GM18498 (cell line): ENCODE measurements around the gene DHRS3.
"Not testable (repeated sequence)": the region's sequence is repeated elsewhere in the genome, so short reads cannot be mapped to it uniquely, and the experiment has no call there.

Source experiments
- ATAC-seq: cut with Tn5 transposase; IDR thresholded peaks from one replicate; pipeline ENCODE4 v1.9.1; 2021; ENCODE audit warnings: mild to moderate bottlenecking, moderate library complexity; ENCODE audit not compliant: unreplicated experiment

The DHRS3 gene

GRCh38 chr1:12540580-12541273, 77.3 kb downstream of the DHRS3 start:
- no peak for ATAC-seq

- no peak for ATAC-seq
Measured at GRCh38 chr1:12539705-12540579, 78.1 kb downstream of the DHRS3 start.

GRCh38 chr1:12539320-12539704, 78.7 kb downstream of the DHRS3 start:
- ATAC-seq, result no peak

DNA sequence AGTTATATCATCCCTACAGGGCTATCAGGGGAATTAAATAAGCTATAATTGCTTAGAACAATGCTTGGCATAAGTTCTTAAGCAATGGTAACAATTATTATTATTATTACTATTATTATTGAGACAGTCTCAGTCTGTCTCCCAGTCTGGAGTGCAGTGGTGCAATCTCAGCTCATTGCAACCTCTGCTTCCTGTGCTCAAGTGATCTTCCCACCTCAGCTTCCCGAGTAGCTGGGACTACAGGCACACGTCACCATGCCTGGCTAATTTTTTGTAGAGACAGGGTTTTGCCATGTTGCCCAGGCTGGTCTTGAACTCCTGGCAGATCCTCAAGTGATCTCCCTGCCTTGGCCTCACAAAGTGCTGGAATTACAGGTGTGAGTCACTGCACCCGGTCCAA, 79.5 kb downstream of the DHRS3 start:
- not testable (repeated sequence) for ATAC-seq

DNA sequence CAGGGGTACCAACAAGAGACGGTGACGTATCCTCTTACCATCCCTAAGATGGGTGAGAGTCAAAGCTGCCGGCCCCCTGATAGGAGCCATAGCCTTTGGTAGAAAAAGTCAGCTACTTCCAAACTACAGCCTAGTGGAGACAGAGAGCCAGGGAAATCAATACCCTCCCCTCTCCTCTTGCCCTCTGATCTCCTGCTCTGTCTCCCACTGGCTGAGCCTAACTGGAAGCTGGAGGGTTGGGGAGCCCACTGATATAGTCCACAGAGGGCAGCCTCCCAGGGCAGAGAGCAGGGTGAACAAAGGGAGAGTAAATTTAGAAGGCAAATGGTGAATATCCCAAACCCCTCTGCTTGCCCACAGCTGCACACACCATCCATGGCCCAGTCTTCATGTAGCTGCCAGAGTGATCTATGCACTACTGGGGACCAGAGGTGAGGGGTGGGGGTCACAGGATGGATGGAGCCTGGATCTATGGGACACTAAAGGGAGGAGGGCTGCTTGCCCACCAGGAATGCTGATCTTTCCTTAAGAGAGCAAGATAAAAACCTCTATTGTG, 80.0 kb downstream of the DHRS3 start:
- no peak for ATAC-seq

DNA sequence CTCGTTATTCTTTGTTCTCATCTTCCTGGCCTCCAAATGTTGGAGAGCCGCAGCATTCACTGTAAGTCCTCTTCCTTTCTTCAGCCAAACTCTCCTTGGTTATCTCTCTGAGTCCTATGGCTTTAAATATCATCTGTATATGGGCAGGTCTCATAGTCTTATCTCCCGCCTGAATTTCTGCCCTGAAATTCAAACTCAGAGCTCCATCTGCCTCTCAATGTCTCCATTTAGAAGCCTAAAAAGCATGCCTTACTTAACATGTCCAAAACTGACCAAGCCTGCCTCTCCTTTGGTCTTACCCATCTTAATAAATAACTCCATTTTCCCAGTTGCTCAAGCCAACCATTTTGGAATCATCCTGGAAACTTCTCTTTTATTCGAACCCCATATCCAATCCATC, 80.7 kb downstream of the DHRS3 start:
- no peak for ATAC-seq

- ATAC-seq, result no peak
Measured at GRCh38 chr1:12536023-12536639, 81.9 kb downstream of the DHRS3 start.

GRCh38 chr1:12532405-12533315, 85.3 kb downstream of the DHRS3 start:
- ATAC-seq, result no peak

GRCh38 chr1:12531179-12531499, 86.9 kb downstream of the DHRS3 start:
- ATAC-seq, result no peak

DNA sequence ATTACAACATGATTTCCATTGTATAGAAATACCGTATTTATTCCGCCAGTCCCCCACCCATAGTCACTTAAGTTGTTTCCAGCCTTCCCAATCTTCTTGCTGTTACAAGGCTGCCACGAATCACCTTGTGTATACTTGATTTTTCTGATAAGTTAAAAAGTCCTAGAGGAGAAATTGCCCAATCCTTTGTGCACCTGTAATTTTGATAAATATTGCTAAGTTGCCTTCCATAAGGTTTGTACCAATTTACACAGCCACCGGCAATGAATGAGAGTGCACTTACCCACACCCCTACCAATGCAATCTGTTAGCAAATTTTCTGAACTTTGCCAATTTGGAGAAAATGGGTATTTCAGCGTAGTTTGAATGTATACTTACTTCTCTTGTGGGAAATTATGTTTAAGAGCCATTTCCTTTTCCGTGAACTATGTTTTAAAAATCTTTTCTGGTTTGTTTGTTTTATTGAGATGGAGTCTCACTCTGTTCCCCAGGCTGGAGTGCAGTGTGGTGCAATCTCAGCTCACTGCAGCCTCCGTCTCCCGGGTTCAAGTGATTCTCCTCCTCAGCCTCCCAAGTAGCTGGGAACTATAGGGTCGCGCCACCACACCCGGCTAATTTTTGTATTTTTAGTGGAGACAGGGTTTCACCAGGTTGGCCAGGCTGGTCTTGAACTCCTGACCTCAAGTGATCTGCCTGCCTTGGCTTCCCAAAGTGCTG, 87.4 kb downstream of the DHRS3 start:
- ATAC-seq, result no peak

DNA sequence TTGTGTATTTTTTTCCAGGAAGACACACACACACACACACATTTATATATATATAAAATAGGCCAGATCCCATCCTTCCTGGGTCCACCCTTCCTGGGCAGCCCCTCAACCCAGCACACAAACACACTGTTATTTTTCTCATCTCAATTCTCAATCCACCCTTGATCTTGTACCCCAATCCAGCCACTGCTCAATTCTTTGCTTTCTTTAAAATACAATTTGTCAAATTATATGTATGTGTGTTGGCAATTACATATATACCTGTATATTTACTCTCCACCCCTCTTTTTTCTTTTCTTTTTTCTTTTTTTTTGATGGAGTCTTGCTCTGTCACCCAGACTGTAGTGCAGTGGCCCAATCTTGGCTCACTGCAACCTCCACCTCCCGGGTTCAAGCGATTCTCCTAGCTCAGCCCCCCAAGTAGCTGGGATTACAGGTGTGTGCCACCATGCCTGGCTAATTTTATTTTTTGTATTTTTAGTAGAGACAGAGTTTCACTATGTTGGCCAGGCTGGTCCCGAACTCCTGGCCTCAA, 88.3 kb downstream of the DHRS3 start:
- ATAC-seq, result no peak

DNA sequence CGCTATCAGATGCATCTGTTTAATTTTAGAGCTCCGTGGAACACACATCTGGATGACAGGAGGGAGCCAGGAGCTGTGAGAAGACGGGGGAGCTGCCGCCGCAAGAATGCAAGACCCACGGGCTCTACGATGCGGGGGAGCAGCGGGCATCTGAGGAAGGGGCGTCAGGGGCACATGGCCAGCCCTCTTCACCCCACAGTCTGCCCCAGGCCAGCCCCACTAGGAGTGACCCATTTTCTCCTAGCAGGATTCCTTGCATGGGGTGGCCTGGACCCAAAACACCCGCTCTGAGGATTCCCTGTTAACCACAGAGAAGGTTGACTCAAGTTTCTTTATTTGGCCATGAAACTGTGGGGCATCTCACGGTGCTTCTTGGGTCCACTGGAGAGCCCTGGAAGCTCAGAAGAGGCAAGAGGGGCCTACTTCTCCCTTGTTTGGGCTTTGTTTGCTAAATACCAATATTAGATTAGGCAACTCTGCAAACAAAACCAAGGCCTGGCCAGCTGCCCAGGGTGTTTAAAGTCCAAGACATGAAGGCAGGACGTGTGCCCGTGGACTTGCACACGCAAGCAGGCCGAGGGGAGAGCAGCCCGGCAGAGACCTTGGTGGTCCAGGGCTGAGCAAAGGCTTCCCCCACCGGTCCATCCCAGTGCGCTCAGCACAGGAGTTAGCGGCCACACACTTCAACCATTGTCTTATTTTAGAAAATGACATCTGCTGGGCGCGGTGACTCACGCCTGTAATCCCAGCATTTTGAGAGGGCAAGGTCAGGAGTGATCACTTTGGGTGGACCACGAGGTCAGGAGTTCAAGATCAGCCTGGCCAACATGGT, 89.8 kb downstream of the DHRS3 start:
- no peak for ATAC-seq

DNA sequence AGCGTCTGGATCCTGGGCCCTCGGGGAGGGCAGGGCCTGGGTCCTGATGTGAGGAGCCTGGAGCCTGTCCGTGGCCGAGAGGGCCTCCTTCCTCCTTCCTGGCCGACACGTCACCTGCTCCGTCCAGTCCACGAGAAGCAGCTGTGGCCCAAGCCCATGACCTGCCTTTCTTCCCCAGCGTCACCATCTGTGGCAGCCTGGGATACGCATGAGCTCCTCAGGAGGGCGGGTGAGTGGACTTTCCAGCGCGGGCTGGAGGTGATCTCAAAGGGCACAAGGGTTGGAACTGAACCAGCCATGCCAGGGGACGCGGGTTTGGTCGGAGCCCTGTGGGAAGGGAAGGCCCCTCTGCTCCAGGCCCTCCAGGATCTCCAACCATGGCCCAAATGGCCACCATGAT, 90.4 kb downstream of the DHRS3 start:
- ATAC-seq, result no peak

DNA sequence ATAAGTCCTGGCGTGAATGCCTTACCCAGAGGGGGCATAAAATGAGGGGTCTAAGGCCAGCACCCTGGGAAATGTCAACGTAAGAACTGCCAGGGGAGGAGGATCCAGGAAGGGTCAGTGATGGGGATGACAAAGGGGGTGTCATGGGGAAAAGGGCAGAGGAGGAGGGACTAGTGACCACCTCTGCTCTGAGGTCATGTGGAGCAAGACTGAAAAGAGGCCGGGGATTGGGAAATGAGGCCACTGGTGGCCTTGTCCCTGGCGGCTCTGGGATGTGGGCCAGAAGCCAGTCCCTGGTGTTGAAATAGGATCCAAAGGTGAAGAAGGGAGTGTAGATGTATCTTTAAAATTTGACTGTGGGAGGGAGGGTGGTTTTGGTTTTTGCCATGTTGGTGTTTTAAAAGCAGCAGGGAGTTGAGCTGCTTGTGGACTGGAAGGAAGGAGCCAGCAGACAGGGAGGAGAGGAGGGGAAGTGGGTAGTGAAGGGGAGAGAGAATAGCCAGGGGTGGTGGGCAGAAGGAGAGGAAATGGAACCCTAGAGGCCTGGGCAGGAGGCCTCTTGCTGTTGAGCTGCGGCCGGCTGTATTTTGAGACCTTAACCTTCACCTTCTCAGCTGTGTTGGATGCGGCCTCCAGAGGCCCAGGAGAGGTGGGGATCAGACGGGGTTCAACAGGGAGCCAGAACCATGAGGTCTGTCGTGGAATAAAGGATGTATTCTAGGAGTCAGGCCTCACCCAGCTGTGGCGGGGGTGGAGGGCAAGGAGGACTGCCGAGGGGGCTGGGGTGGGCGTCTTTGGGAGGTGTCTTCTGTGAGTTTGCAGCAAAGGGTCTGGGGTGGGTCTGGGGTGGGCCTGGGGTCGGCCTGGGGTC, 92.5 kb downstream of the DHRS3 start:
- no peak for ATAC-seq

- no peak for ATAC-seq
Measured at GRCh38 chr1:12524266-12524665, 93.7 kb downstream of the DHRS3 start.

GRCh38 chr1:12522780-12523179, 95.2 kb downstream of the DHRS3 start:
- not testable (repeated sequence) for ATAC-seq

DNA sequence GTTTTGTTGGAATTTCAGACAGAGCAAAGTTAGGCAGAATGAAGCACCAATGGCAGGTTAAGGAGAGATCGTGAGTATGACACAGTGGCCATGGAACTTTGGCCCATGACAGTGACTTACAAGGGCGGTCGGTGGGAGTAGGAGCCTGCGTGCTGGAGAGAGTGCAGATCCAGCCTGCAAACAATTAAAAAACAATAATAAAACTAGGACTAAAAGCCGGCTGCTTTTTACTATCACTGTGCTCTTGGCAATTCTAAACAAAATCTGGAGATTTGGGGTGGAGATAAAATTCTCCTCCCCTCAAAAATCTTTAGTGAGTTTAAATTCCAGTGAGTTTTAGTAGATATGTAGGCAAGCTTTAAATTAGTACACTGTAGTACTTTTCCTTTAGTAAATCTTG, 96.9 kb downstream of the DHRS3 start:
- no peak for ATAC-seq
